Measurements from ENCODE around the gene MBNL3.

The MBNL3 gene

DNA sequence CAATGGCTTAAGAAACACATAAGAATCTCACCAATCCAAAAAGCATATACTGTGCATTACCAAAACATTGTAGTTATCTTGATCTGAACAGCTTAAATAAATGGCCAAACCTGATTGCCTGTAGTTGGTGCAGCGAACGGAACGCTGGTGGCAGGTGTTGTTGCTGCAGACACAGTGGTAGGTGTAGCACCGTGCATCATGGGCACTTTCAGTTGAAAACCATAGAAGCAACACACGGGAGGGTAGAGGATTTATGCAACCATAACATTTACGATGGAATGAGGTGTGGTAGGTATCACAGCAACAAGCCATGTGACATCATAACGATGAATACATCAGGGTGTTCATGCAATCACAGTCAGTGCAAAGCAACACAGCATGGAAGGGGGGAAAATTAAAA lies 106.8 kb downstream of the MBNL3 start:
- TF ChIP-seq, protein P1, sequence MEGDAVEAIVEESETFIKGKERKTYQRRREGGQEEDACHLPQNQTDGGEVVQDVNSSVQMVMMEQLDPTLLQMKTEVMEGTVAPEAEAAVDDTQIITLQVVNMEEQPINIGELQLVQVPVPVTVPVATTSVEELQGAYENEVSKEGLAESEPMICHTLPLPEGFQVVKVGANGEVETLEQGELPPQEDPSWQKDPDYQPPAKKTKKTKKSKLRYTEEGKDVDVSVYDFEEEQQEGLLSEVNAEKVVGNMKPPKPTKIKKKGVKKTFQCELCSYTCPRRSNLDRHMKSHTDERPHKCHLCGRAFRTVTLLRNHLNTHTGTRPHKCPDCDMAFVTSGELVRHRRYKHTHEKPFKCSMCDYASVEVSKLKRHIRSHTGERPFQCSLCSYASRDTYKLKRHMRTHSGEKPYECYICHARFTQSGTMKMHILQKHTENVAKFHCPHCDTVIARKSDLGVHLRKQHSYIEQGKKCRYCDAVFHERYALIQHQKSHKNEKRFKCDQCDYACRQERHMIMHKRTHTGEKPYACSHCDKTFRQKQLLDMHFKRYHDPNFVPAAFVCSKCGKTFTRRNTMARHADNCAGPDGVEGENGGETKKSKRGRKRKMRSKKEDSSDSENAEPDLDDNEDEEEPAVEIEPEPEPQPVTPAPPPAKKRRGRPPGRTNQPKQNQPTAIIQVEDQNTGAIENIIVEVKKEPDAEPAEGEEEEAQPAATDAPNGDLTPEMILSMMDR (IDR thresholded peaks at IDR 0.05; ENCODE audit: insufficient read depth, low read length, poor library complexity, severe bottlenecking): no peak
- no peak for TF ChIP-seq EZH2phosphoT487 (conservative IDR thresholded peaks at IDR 0.05; ENCODE audit: low read length)
- Histone ChIP-seq H3F3A (ENCODE audit: insufficient read depth) (no peaks in the 10 kb centered on the region), H3K36me3 (ENCODE audit: low read length) (no peaks in the 10 kb centered on the region), H3K79me2 (ENCODE audit: insufficient read depth, low read length) (no peaks in the 10 kb centered on the region), H3K9me2 (replicated peaks; ENCODE audit: insufficient read depth, low read length) (no peaks in the 10 kb centered on the region), H3K4me3 (ENCODE audit: insufficient read depth, low read length, poor library complexity, severe bottlenecking) (no peak overlapping the region), H3K27me3 (ENCODE audit: low read length) (no peaks in the 10 kb centered on the region), H3K9ac (ENCODE audit: low read length) (no peak overlapping the region), H4K20me1 (ENCODE audit: low read depth, low read length) (no peaks in the 10 kb centered on the region), H3K4me2 (ENCODE audit: low read depth, low read length, poor library complexity, severe bottlenecking) (no peak overlapping the region), H3K27ac (ENCODE audit: low read depth, low read length) (no peak overlapping the region), H3K9me3 (ENCODE audit: insufficient read depth, low read length) (no peaks in the 10 kb centered on the region), H2AFZ (ENCODE audit: low read depth, low read length, severe bottlenecking) (no peak overlapping the region)

DNA sequence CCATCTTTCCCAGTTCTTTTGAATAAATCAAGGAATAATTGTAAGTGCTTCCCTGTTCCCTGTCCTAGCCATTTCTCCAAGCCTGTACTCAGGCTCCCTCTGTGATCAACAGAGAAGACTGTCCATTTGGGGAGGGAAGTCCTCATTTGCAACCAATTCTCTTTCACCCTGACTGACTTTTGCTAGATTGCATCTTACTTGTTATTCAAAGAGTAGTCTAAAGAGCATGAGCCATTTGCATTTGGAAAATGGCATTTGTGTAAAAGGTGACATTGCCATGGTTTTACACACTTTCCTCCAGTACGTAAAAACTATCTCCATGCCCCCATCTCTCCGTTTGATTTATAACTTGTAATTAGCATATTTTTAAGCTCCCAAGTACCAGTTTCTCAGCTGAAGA lies 110.6 kb downstream of the MBNL3 start:
- H3K9me2 ChIP-seq (replicated peaks; ENCODE audit: insufficient read depth, low read length): no peaks in the 10 kb centered on the region
- no peaks in the 10 kb centered on the region for H3K27me3 ChIP-seq (ENCODE audit: low read length)
- TF ChIP-seq EZH2phosphoT487 (conservative IDR thresholded peaks at IDR 0.05; ENCODE audit: low read length): no peak
- TF ChIP-seq, protein P1 (IDR thresholded peaks at IDR 0.05; ENCODE audit: insufficient read depth, low read length, poor library complexity, severe bottlenecking): no peak
- no peaks in the 10 kb centered on the region for H4K20me1 ChIP-seq (ENCODE audit: low read depth, low read length)
- H3K4me2 ChIP-seq (ENCODE audit: low read depth, low read length, poor library complexity, severe bottlenecking): no peak overlapping the region
- no peaks in the 10 kb centered on the region for H3K9me3 ChIP-seq (ENCODE audit: insufficient read depth, low read length)
- no peaks in the 10 kb centered on the region for H3K79me2 ChIP-seq (ENCODE audit: insufficient read depth, low read length)
- no peak overlapping the region for H3K9ac ChIP-seq (ENCODE audit: low read length)
- H3K27ac ChIP-seq (ENCODE audit: low read depth, low read length): no peak overlapping the region
- H3K4me3 ChIP-seq (ENCODE audit: insufficient read depth, low read length, poor library complexity, severe bottlenecking): no peak overlapping the region
- no peaks in the 10 kb centered on the region for H3F3A ChIP-seq (ENCODE audit: insufficient read depth)
- H3K36me3 ChIP-seq (ENCODE audit: low read length): no peaks in the 10 kb centered on the region
- H2AFZ ChIP-seq (ENCODE audit: low read depth, low read length, severe bottlenecking): no peak overlapping the region

DNA sequence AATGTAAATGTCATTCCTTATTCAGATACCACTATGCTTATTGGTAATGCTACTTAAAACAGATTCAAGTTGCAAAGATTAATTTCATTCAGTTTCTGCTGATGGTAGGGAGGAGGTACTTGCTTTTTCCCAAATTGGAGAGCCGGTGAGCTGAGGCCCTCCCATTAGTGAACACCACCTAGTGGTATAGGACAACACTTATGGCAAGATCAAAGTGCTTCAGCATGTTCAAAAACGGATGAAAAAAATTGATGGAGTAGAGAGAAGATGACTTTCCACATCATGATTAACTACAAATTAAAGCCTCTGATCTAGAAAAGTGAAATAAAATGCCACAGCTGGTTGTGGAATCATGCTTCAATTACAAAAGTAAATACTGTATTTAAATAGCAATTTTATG lies 112.9 kb downstream of the MBNL3 start:
- H3K9ac ChIP-seq (ENCODE audit: low read length): no peak overlapping the region
- no peaks in the 10 kb centered on the region for H3K27me3 ChIP-seq (ENCODE audit: low read length)
- no peak overlapping the region for H3K4me2 ChIP-seq (ENCODE audit: low read depth, low read length, poor library complexity, severe bottlenecking)
- H3K9me2 ChIP-seq (replicated peaks; ENCODE audit: insufficient read depth, low read length): no peaks in the 10 kb centered on the region
- H3K27ac ChIP-seq (ENCODE audit: low read depth, low read length): no peak overlapping the region
- H4K20me1 ChIP-seq (ENCODE audit: low read depth, low read length): no peaks in the 10 kb centered on the region
- H3F3A ChIP-seq (ENCODE audit: insufficient read depth): no peaks in the 10 kb centered on the region
- no peak overlapping the region for H3K4me3 ChIP-seq (ENCODE audit: insufficient read depth, low read length, poor library complexity, severe bottlenecking)
- no peaks in the 10 kb centered on the region for H3K9me3 ChIP-seq (ENCODE audit: insufficient read depth, low read length)
- TF ChIP-seq, protein P1 (IDR thresholded peaks at IDR 0.05; ENCODE audit: insufficient read depth, low read length, poor library complexity, severe bottlenecking): no peak
- no peak for TF ChIP-seq EZH2phosphoT487 (conservative IDR thresholded peaks at IDR 0.05; ENCODE audit: low read length)
- H3K36me3 ChIP-seq (ENCODE audit: low read length): no peaks in the 10 kb centered on the region
- no peak overlapping the region for H2AFZ ChIP-seq (ENCODE audit: low read depth, low read length, severe bottlenecking)
- H3K79me2 ChIP-seq (ENCODE audit: insufficient read depth, low read length): no peaks in the 10 kb centered on the region

All from SU-DHL-6 (cell line).